Measurements from ENCODE around the gene MUCL1.

MUCL1 gene

DNA sequence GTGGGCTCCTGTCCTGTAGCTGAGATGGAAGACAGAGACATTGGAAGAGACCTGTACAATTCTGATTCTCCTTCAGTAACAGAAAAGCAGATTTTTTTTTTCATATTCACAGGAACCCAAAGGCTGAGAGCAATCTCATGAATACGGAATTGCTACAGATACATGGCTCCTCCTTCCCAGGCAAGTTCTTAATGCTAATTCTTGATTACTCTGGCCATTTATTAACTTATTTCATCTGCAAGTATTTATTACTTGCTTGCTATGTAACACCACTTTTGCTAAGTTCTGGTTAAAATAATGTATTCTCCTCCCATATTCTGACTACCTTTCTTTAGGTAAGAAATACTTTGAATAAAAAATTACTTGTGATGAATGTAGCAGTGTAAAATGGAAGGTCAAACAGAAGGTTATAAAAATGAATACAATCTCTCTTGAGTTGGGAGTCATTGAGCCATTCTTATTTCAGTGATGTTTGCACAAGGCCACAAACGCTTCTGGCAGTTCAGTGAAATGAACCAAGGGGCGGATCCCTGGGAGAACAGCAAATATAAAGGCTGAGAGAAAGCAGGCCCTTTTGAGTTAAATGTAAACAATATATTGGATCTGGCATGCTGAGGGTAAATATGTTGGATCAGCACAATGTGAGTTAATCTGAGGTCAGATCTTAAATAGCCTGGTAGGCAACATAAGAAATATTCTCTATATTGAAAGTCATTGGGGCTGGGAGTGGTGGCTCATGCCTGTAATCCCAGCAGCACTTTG, 37.6 kb downstream of the MUCL1 start:
- DNase-seq (ENCODE audit: low read depth in 2 of 2) = no peak

All from stimulated activated CD4-positive, alpha-beta T cell treated with anti-CD3 and anti-CD28 coated beads, Interleukin-1b, Interleukin-23, amount 100 ng/mL, for 1 hour (primary cell).